Measurements from ENCODE around the gene SMAD3. TPM values are rescaled to one million over a fixed set of nuclear protein-coding genes. Genes with fewer than 3 reads are reported as not detected.

The SMAD3 gene
- total RNA-seq, 1 donor from 2014 or later = 17.3 TPM

GRCh38 chr15:67215102-67215501 lies 149.7 kb downstream of the SMAD3 start:
- DNase-seq (no peak), ATAC-seq (ENCODE audit: poor library complexity) (no peak)
- intact Hi-C loops (cut with DNase I) = no loop called here

- DNase-seq (no peak), ATAC-seq (ENCODE audit: poor library complexity) (no peak)
- intact Hi-C loops (cut with DNase I) = no loop called here
Measured at GRCh38 chr15:67216859-67217258, 151.5 kb downstream of the SMAD3 start.

- ATAC-seq (ENCODE audit: poor library complexity) = no peak
- no peak for DNase-seq
- intact Hi-C loops (cut with DNase I) = no loop called here
Measured at GRCh38 chr15:67218428-67218827, 153.0 kb downstream of the SMAD3 start.

- no peak for DNase-seq
- intact Hi-C loops (cut with DNase I) = no loop called here
- ATAC-seq (ENCODE audit: poor library complexity) = no peak
Measured at GRCh38 chr15:67219288-67219687, 153.9 kb downstream of the SMAD3 start.

- intact Hi-C loops (cut with DNase I) = no loop called here
- DNase-seq (no peak), ATAC-seq (ENCODE audit: poor library complexity) (no peak)
Measured at GRCh38 chr15:67224889-67225288, 159.5 kb downstream of the SMAD3 start.

GRCh38 chr15:67225336-67225735 lies 159.9 kb downstream of the SMAD3 start:
- no peak for DNase-seq
- intact Hi-C loops (cut with DNase I) = no loop called here
- no peak for ATAC-seq (ENCODE audit: poor library complexity)

GRCh38 chr15:67227431-67227830 lies 162.0 kb downstream of the SMAD3 start:
- DNase-seq (no peak), ATAC-seq (ENCODE audit: poor library complexity) (no peak)
- intact Hi-C loops (cut with DNase I) = no loop called here

- intact Hi-C loops (cut with DNase I) = no loop called here
- ATAC-seq (ENCODE audit: poor library complexity) (no peak), DNase-seq (no peak)
Measured at GRCh38 chr15:67227846-67228245, 162.4 kb downstream of the SMAD3 start.

- no peak for DNase-seq
Measured at GRCh38 chr15:67228286-67228685, 162.9 kb downstream of the SMAD3 start.

GRCh38 chr15:67230504-67230903 lies 165.1 kb downstream of the SMAD3 start:
- no peak for ATAC-seq (ENCODE audit: poor library complexity)

More at GRCh38 chr15:67228286-67228685, 162.9 kb downstream of the SMAD3 start:
- ATAC-seq (ENCODE audit: poor library complexity) = no peak
- intact Hi-C loops (cut with DNase I) = no loop called here

GRCh38 chr15:67232591-67232990 lies 167.2 kb downstream of the SMAD3 start:
- intact Hi-C loops (cut with DNase I) = no loop called here
- no peak for ATAC-seq (ENCODE audit: poor library complexity)

More at GRCh38 chr15:67230504-67230903, 165.1 kb downstream of the SMAD3 start:
- DNase-seq = no peak
- intact Hi-C loops (cut with DNase I) = no loop called here

GRCh38 chr15:67240235-67241131 lies 175.1 kb downstream of the SMAD3 start:
- ATAC-seq (ENCODE audit: poor library complexity) = no peak
- DNase-seq = no peak
- intact Hi-C loops (cut with DNase I) = no loop called here

More at GRCh38 chr15:67232591-67232990, 167.2 kb downstream of the SMAD3 start:
- DNase-seq = no peak

GRCh38 chr15:67241132-67241855 lies 175.9 kb downstream of the SMAD3 start:
- no peak for ATAC-seq (ENCODE audit: poor library complexity)
- DNase-seq = no peak
- intact Hi-C loops (cut with DNase I) = no loop called here

- no peak for DNase-seq
- intact Hi-C loops (cut with DNase I) = no loop called here
- ATAC-seq (ENCODE audit: poor library complexity) = no peak
Measured at GRCh38 chr15:67242708-67243111, 177.3 kb downstream of the SMAD3 start.

Other genes with a start within 250 kb of the SMAD3 start
- gene AAGAB, start 189.1 kb downstream of the SMAD3 start, total RNA-seq = 18.1 TPM
- gene IQCH, start 189.2 kb downstream of the SMAD3 start, total RNA-seq = 1.6 TPM